K562 (cell line): ENCODE data around the gene TUFM. TPM values are rescaled to one million over a fixed set of nuclear protein-coding genes. Genes with fewer than 3 reads are reported as not detected.

ENCODE experiments used
- BACH1 ChIP-seq: fragments of 200-800 bp; sonication (Bioruptor generic); IDR thresholded peaks from 2 replicates; pipeline ENCODE4 v1.6.1; 2016; ENCODE audit warnings: missing genetic modification characterization, missing compliant biosample characterization
- CREM ChIP-seq: IDR thresholded peaks from 2 replicates; pipeline ENCODE4 v1.6.1; 2014; ENCODE audit warnings: antibody characterized with exemption, low read depth
- E2F1 ChIP-seq: sonication (generic); formaldehyde crosslinking; IDR thresholded peaks from 2 replicates; pipeline ENCODE4 v1.8.1; 2023; ENCODE audit warnings: mild to moderate bottlenecking, missing genetic modification reagents, moderate library complexity
- ETS2 ChIP-seq: IDR thresholded peaks from 2 replicates; pipeline ENCODE4 v1.6.1; 2016; ENCODE audit warnings: borderline replicate concordance, missing genetic modification characterization, mild to moderate bottlenecking, moderate library complexity, missing compliant biosample characterization; ENCODE audit not compliant: poor library complexity, severe bottlenecking
- GABPB2 ChIP-seq: fragments of 250-450 bp; sonication (Bioruptor Pico); conservative IDR thresholded peaks from 2 replicates; pipeline ENCODE4 v1.5.1; 2021; ENCODE audit warnings: mild to moderate bottlenecking
- MAFK ChIP-seq: IDR thresholded peaks from 2 replicates; pipeline ENCODE4 v1.6.1; 2011; ENCODE audit warnings: low read length, improper control_type of control experiment
- MEF2D ChIP-seq: conservative IDR thresholded peaks from 2 replicates; pipeline ENCODE4 v1.6.1; 2016; ENCODE audit warnings: low read depth, missing genetic modification characterization, missing compliant biosample characterization
- MYC ChIP-seq, 2 experiments: fragments of 250-450 bp in 1 of 2; sonication (Bioruptor Pico) in 1 of 2; IDR thresholded peaks; 2 replicates each; pipeline versions ENCODE4 v1.5.1 to v1.6.1; 2012 to 2021; ENCODE audit warnings: low read depth in 2 of 2, borderline replicate concordance in 1 of 2, improper control_type of control experiment in 1 of 2, low read length in 1 of 2, mild to moderate bottlenecking in 1 of 2, moderate library complexity in 1 of 2
- NCOA1 ChIP-seq: fragments of 450-650 bp; IDR thresholded peaks from 2 replicates; pipeline ENCODE4 v1.6.1; 2016; ENCODE audit warnings: low read depth
- NRF1 ChIP-seq, 2 experiments: fragments of 450-650 bp; IDR thresholded peaks in 1 of 2; conservative IDR thresholded peaks in 1 of 2; 2 replicates each; pipeline ENCODE4 v1.6.1; 2014; ENCODE audit warnings: mild to moderate bottlenecking in 2 of 2
- PHB ChIP-seq: fragments of 250-450 bp; sonication (Bioruptor Pico); IDR thresholded peaks from 2 replicates; pipeline ENCODE4 v1.5.0; 2021
- RNF219 ChIP-seq: fragments of 250-450 bp; sonication (Bioruptor Pico); IDR thresholded peaks from 2 replicates; pipeline ENCODE4 v1.5.0; 2022; ENCODE audit warnings: mild to moderate bottlenecking
- SNIP1 ChIP-seq: fragments of 450-650 bp; IDR thresholded peaks from 2 replicates; pipeline ENCODE4 v1.7.1; 2017; ENCODE audit warnings: low read depth, mild to moderate bottlenecking
- ZKSCAN3 ChIP-seq: fragments of 250-450 bp; sonication (Bioruptor Pico); IDR thresholded peaks from 2 replicates; pipeline ENCODE4 v1.4.0; 2020
- ZNF175 ChIP-seq: fragments of 200-800 bp; sonication (Bioruptor generic); IDR thresholded peaks from 2 replicates; pipeline ENCODE4 v1.6.1; 2016; ENCODE audit warnings: low read depth, mild to moderate bottlenecking, missing genetic modification characterization, missing compliant biosample characterization
- ZNF224 ChIP-seq: sonication (generic); formaldehyde crosslinking; IDR thresholded peaks from 2 replicates; pipeline ENCODE4 v1.8.0; 2022; ENCODE audit warnings: mild to moderate bottlenecking, missing genetic modification reagents
- ZNF280A ChIP-seq: fragments of 450-650 bp; IDR thresholded peaks from 2 replicates; pipeline ENCODE4 v1.6.1; 2018; ENCODE audit warnings: mild to moderate bottlenecking, low read depth; ENCODE audit not compliant: partially characterized antibody
- ZNF583 ChIP-seq: fragments of 250-450 bp; sonication (Bioruptor Pico); IDR thresholded peaks from 2 replicates; pipeline ENCODE4 v1.4.0; 2020
- polyA plus RNA-seq, 8 experiments: library from polyadenylated mRNA; depleted of rRNA in 4 of 8; stranded (reverse) in 5 of 8; unstranded in 3 of 8; fragments of >200 nt; fragmentation: Nextera tagmentation in 2 of 8; fragmentation: Illumina TruSeq in 1 of 8; extraction: Ambion mirVana in 2 of 8; extraction: Trizol in 1 of 8; gene quantifications; 2 replicates each; pipeline versions ENCODE4 v1.2.1 to v1.2.3, GENCODE V29; 2011 to 2014; ENCODE audit warnings: inconsistent platforms in 1 of 8, missing spikeins in 1 of 8
- total RNA-seq, 7 experiments: library from RNA; depleted of rRNA in 6 of 7; stranded (reverse); fragments of >200 nt in 6 of 7; fragmentation: Illumina TruSeq in 2 of 7; extraction: Trizol in 2 of 7; gene quantifications; 2 replicates each; pipeline versions ENCODE4 v1.2.1 to v1.2.3, GENCODE V29; 2011 to 2021; ENCODE audit warnings: low replicate concordance in 1 of 7
- TF ChIP-seq, protein P1 (sequence below): fragments of 450-650 bp; IDR thresholded peaks from 2 replicates; pipeline ENCODE4 v1.6.1; 2017; ENCODE audit warnings: antibody characterized with exemption, mild to moderate bottlenecking

The TUFM gene
- total and polyA plus RNA-seq, 9 of the 15 experiments (the other 6 are each of a cell fraction or from before 2014, with no cell fraction given): 34.1 to 434 (median 256) TPM

DNA sequence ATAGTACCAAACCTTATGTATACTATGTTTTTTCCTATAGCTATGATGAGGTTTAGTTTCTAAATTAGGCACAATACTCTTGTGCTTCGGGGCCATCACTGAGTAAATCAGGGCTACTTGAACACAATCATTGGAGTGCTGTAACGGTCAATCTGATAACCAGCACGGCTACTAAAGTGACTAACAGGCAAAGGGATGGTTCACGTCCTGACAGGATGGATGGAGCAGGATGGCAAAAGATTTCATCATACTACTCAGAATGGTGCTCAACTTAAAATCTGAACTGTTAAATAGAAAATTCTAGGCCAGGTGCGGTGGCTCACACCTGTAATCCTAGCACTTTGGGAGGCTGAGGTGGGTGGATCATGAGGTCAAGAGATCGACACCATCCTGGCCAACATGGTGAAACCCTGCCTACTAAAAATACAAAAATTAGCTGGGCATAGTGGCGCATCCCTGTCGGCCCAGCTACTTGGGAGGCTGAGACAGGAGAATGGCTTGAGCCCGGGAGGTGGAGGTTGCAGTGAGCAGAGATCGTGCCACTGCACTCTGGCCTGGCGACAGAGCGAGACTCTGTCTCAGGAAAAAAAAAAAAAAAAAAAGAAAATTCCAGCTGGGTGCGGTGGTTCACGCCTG is 7.0 kb downstream of the TUFM start (continued):
- TF ChIP-seq ZNF280A: no peak
- TF ChIP-seq ZNF175 (CRISPR knock-in tag): peak; percentile 68; the same call in 1 of the 2 replicates
- TF ChIP-seq GABPB2 (CRISPR knock-in tag): no peak
- TF ChIP-seq BACH1 (tag): no peak
- no peak for TF ChIP-seq E2F1 (CRISPR knock-in tag)
- TF ChIP-seq PHB (CRISPR knock-in tag): no peak
- no peak for TF ChIP-seq SNIP1
- TF ChIP-seq RNF219 (CRISPR knock-in tag): no peak
- no peak for TF ChIP-seq CREM
- no peak for TF ChIP-seq ZNF224
- 0 out of 2 replicates have a peak, but pooled peaks have one; percentile 24 for TF ChIP-seq MEF2D (tag)
- 0 out of 2 replicates have a peak, but pooled peaks have one; percentile 28 for TF ChIP-seq MYC (IDR thresholded peaks at IDR 0.05; ENCODE audit: low read depth, low read length)
- TF ChIP-seq MYC (CRISPR knock-in tag; IDR thresholded peaks at IDR 0.05; ENCODE audit: borderline replicate concordance, low read depth): no peak
- no peak for TF ChIP-seq NRF1 (conservative IDR thresholded peaks at IDR 0.05 in 1 of 2, IDR thresholded peaks at IDR 0.05 in 1 of 2)
- TF ChIP-seq, protein P1, sequence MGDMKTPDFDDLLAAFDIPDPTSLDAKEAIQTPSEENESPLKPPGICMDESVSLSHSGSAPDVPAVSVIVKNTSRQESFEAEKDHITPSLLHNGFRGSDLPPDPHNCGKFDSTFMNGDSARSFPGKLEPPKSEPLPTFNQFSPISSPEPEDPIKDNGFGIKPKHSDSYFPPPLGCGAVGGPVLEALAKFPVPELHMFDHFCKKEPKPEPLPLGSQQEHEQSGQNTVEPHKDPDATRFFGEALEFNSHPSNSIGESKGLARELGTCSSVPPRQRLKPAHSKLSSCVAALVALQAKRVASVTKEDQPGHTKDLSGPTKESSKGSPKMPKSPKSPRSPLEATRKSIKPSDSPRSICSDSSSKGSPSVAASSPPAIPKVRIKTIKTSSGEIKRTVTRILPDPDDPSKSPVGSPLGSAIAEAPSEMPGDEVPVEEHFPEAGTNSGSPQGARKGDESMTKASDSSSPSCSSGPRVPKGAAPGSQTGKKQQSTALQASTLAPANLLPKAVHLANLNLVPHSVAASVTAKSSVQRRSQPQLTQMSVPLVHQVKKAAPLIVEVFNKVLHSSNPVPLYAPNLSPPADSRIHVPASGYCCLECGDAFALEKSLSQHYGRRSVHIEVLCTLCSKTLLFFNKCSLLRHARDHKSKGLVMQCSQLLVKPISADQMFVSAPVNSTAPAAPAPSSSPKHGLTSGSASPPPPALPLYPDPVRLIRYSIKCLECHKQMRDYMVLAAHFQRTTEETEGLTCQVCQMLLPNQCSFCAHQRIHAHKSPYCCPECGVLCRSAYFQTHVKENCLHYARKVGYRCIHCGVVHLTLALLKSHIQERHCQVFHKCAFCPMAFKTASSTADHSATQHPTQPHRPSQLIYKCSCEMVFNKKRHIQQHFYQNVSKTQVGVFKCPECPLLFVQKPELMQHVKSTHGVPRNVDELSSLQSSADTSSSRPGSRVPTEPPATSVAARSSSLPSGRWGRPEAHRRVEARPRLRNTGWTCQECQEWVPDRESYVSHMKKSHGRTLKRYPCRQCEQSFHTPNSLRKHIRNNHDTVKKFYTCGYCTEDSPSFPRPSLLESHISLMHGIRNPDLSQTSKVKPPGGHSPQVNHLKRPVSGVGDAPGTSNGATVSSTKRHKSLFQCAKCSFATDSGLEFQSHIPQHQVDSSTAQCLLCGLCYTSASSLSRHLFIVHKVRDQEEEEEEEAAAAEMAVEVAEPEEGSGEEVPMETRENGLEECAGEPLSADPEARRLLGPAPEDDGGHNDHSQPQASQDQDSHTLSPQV: 0 out of 2 replicates have a peak, but pooled peaks have one; percentile 15
- no peak for TF ChIP-seq ZKSCAN3 (CRISPR knock-in tag)
- no peak for TF ChIP-seq MAFK
- no peak for TF ChIP-seq ETS2 (tag)
- TF ChIP-seq ZNF583 (CRISPR knock-in tag): no peak
- TF ChIP-seq NCOA1: no peak
